Right lobe of liver (tissue), 4 donors: ENCODE measurements around the gene TRPM3.

Experiments
- POLR2A ChIP-seq: fragments of 450-650 bp; IDR thresholded peaks from one replicate; pipeline ENCODE4 v1.6.1; 2017; ENCODE audit warnings: antibody characterized with exemption, mild to moderate bottlenecking
- TF ChIP-seq, protein P1 (sequence below), 4 donors: fragments of 200-600 bp in 3 of 4; fragments of 450-650 bp in 1 of 4; IDR thresholded peaks; one replicate each; pipeline versions ENCODE4 v1.5.1 to v1.8.0; 2016 to 2022; ENCODE audit warnings: antibody characterized with exemption in 4 of 4, mild to moderate bottlenecking in 2 of 4
- donor health status: DM: no; HTN: no; CAD: no.
- donor health status: DM: no; HTN: no; CAD: no.
- donor health status: DM: no; HTN: yes; CAD: no.

GRCh38 chr9:70615464-70616138 is 505.8 kb downstream of the TRPM3 start:
- TF ChIP-seq POLR2A, result no peak
- TF ChIP-seq, protein P1, sequence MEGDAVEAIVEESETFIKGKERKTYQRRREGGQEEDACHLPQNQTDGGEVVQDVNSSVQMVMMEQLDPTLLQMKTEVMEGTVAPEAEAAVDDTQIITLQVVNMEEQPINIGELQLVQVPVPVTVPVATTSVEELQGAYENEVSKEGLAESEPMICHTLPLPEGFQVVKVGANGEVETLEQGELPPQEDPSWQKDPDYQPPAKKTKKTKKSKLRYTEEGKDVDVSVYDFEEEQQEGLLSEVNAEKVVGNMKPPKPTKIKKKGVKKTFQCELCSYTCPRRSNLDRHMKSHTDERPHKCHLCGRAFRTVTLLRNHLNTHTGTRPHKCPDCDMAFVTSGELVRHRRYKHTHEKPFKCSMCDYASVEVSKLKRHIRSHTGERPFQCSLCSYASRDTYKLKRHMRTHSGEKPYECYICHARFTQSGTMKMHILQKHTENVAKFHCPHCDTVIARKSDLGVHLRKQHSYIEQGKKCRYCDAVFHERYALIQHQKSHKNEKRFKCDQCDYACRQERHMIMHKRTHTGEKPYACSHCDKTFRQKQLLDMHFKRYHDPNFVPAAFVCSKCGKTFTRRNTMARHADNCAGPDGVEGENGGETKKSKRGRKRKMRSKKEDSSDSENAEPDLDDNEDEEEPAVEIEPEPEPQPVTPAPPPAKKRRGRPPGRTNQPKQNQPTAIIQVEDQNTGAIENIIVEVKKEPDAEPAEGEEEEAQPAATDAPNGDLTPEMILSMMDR (IDR thresholded peaks at IDR 0.05), result no peak
